Endodermal cell (in vitro differentiated cells): ENCODE measurements around the gene FCRLA. TPM values are rescaled to one million over a fixed set of nuclear protein-coding genes. Genes with fewer than 3 reads are reported as not detected.

Experiments used
- DNase-seq: peaks from one replicate; pipeline ENCODE4 v3.0.0-alpha.2; 2017
- H3K27ac ChIP-seq: 2 replicates; pipeline ENCODE4 v1.5.1; 2013; ENCODE audit warnings: mild to moderate bottlenecking, low read depth, low read length, moderate library complexity
- H3K27me3 ChIP-seq: 2 replicates; pipeline ENCODE4 v1.6.1; 2013; ENCODE audit warnings: mild to moderate bottlenecking, low read length, moderate library complexity; ENCODE audit not compliant: insufficient read depth, control insufficient read depth, poor library complexity, severe bottlenecking
- H3K36me3 ChIP-seq: 2 replicates; pipeline ENCODE4 v1.7.0; 2013; ENCODE audit warnings: mild to moderate bottlenecking, low read length, moderate library complexity; ENCODE audit not compliant: control insufficient read depth, insufficient read depth
- H3K4me1 ChIP-seq: one replicate; pipeline ENCODE4 v1.7.0; 2013; ENCODE audit warnings: low read length; ENCODE audit not compliant: control insufficient read depth, insufficient read depth
- H3K4me3 ChIP-seq: 2 replicates; pipeline ENCODE4 v1.5.1; 2013; ENCODE audit warnings: mild to moderate bottlenecking, low read length, moderate library complexity
- H3K9ac ChIP-seq: 2 replicates; pipeline ENCODE4 v1.6.1; 2013; ENCODE audit warnings: mild to moderate bottlenecking, low read length, moderate library complexity; ENCODE audit not compliant: poor library complexity, severe bottlenecking; ENCODE audit errors: extremely low read depth
- H3K9me3 ChIP-seq: 2 replicates; pipeline ENCODE4 v1.6.1; 2013; ENCODE audit warnings: mild to moderate bottlenecking, low read length, moderate library complexity; ENCODE audit not compliant: control insufficient read depth
- H3K27ac Mint-ChIP-seq: 2 replicates; pipeline ENCODE4 v1.8.0; 2020; ENCODE audit warnings: mixed read lengths
- H3K27me3 Mint-ChIP-seq: 2 replicates; pipeline ENCODE4 v1.8.0; 2021; ENCODE audit warnings: mild to moderate bottlenecking, mixed read lengths; ENCODE audit not compliant: insufficient read depth
- H3K36me3 Mint-ChIP-seq: 2 replicates; pipeline ENCODE4 v1.8.0; 2020; ENCODE audit warnings: low read depth, mixed read lengths
- H3K4me1 Mint-ChIP-seq: 2 replicates; pipeline ENCODE4 v1.8.0; 2020; ENCODE audit warnings: mixed read lengths
- H3K4me3 Mint-ChIP-seq: 2 replicates; pipeline ENCODE4 v1.8.0; 2020; ENCODE audit warnings: mild to moderate bottlenecking, moderate library complexity, mixed read lengths
- H3K9me3 Mint-ChIP-seq: 2 replicates; pipeline ENCODE4 v1.8.0; 2020; ENCODE audit warnings: mild to moderate bottlenecking, mixed read lengths
- WGBS, 2 experiments: methylation state at CpG; one replicate each; pipeline versions ENCODE4 v1.1.5 to v1.1.7; 2013; ENCODE audit warnings: missing lambda C conversion rate in 2 of 2, mixed read lengths in 1 of 2; ENCODE audit not compliant: insufficient coverage in 1 of 2, insufficient read length in 1 of 2; 5-methylcytosine and 5-hydroxymethylcytosine counted together
- total RNA-seq, 2 donors: library from RNA; stranded (reverse); fragmentation: NEBNext Ultra II Directional in 1 of 2; extraction: Animal tissue kit (Norgen Biotek cat#: 25700) in 1 of 2; gene quantifications; 2 replicates in 1 of 2; 3 replicates in 1 of 2; pipeline ENCODE4 v1.2.1, GENCODE V29; 2021
- TF ChIP-seq, protein P1 (sequence below): fragments of 200-600 bp; sonication (generic); conservative IDR thresholded peaks from 2 replicates; pipeline ENCODE4 v1.5.0; 2021; ENCODE audit warnings: antibody characterized with exemption, mild to moderate bottlenecking

Gene FCRLA
- total RNA-seq, 2 donors from 2014 or later: not detected

DNA sequence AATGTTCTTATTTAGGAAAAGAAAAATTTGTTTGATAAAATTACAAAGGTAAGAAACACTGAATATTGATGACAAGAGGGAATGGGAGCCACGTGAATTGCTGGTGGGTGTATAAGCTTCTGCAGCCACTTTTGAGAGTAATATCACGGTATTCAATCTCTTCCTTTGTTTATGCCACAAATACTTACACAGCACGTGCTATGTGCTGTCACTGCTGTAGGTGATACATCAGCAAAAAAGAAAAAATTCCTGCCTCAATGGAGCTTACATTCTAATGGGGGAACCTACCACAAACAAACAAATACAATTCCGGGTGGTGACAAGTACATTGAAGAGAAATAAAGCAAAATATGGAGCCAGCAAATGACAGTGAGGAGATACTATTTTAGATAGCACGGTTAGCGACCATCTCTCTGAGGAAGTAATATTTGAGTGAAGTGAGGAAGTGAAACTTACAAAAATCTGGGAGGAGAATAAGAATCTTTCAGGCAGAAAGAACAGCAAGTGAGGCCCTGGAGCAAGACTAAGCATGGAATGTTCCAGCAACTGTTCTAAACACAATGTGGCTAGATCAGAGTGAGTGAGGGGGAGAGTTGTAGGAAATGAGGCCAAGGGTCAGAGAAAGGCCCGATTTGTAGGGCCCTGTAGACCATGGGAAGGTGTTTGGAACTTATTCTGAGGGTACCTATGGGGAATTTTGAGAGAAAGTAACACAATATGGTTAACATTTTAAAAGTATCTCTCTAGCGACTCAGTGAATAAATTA is 11.7 kb downstream of the FCRLA start:
- no peak for DNase-seq
- Histone ChIP-seq H3K36me3 (no peaks in the 10 kb centered on the region), H3K4me1 (no peaks in the 10 kb centered on the region), H3K9me3 (no peaks in the 10 kb centered on the region), H3K27me3 (peaks cover 63% of the 10 kb centered on the region), H3K9ac (no peak overlapping the region), H3K4me3 (no peak overlapping the region), H3K27ac (no peak overlapping the region)
- TF ChIP-seq, protein P1, sequence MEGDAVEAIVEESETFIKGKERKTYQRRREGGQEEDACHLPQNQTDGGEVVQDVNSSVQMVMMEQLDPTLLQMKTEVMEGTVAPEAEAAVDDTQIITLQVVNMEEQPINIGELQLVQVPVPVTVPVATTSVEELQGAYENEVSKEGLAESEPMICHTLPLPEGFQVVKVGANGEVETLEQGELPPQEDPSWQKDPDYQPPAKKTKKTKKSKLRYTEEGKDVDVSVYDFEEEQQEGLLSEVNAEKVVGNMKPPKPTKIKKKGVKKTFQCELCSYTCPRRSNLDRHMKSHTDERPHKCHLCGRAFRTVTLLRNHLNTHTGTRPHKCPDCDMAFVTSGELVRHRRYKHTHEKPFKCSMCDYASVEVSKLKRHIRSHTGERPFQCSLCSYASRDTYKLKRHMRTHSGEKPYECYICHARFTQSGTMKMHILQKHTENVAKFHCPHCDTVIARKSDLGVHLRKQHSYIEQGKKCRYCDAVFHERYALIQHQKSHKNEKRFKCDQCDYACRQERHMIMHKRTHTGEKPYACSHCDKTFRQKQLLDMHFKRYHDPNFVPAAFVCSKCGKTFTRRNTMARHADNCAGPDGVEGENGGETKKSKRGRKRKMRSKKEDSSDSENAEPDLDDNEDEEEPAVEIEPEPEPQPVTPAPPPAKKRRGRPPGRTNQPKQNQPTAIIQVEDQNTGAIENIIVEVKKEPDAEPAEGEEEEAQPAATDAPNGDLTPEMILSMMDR: no peak
- Mint-ChIP-seq H3K27ac (no peak overlapping the region), H3K27me3 (peaks cover 58% of the 10 kb centered on the region), H3K9me3 (no peaks in the 10 kb centered on the region), H3K36me3 (no peaks in the 10 kb centered on the region), H3K4me3 (no peak overlapping the region), H3K4me1 (no peaks in the 10 kb centered on the region)
- WGBS, 2 experiments: 93 to 100% methylated on average over 3 to 8 of the region's 8 CpGs

DNA sequence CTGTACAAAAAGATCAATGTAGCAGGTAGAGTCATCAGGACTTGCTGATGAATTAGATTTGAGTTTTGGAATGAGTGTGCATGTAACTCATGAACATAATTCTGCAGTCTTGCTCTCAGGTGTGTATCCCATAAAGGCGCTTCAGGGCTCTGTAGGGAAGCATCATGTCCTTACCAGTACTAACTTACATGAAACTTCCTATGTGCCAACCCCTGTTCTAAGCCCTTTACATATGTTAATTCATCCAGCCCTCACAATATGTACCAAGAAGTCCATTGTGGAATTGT is 12.2 kb downstream of the FCRLA start:
- H3K36me3 ChIP-seq: no peaks in the 10 kb centered on the region
- no peak overlapping the region for H3K4me3 Mint-ChIP-seq
- H3K27me3 ChIP-seq: peaks cover 65% of the 10 kb centered on the region
- WGBS, 2 experiments: 90 to 100% methylated on average over 1 of the region's 1 CpG
- no peaks in the 10 kb centered on the region for H3K9me3 Mint-ChIP-seq
- no peaks in the 10 kb centered on the region for H3K4me1 ChIP-seq
- H3K9ac ChIP-seq: no peak overlapping the region
- no peak overlapping the region for H3K27ac ChIP-seq
- no peaks in the 10 kb centered on the region for H3K36me3 Mint-ChIP-seq
- H3K27ac Mint-ChIP-seq: no peak overlapping the region
- no peaks in the 10 kb centered on the region for H3K4me1 Mint-ChIP-seq
- TF ChIP-seq, protein P1: no peak
- no peak overlapping the region for H3K4me3 ChIP-seq
- no peaks in the 10 kb centered on the region for H3K9me3 ChIP-seq
- DNase-seq: no peak
- H3K27me3 Mint-ChIP-seq: peaks cover 63% of the 10 kb centered on the region

DNA sequence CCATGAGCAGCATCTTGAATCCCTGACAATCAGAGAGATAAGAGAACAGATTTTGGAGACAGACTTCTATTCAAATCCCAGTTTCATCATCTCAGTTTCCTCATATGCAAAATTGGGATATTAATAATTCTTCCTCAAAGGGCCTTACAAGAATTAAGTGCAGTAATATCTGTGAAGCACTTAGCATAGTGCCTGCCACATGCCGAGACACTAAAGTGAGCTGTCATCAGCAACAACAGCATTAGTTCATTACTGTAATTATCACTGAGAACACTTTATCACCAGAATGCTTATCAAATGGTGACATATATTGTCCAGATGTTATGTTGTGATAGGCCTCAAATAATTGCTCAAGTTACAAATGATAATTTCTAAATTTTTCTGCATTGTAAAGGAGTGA is 13.4 kb downstream of the FCRLA start:
- H3K36me3 ChIP-seq: no peaks in the 10 kb centered on the region
- peaks cover under 1% of the 10 kb centered on the region for H3K4me1 Mint-ChIP-seq
- H3K4me3 Mint-ChIP-seq: no peak overlapping the region
- no peaks in the 10 kb centered on the region for H3K9me3 Mint-ChIP-seq
- H3K4me3 ChIP-seq: no peak overlapping the region
- H3K4me1 ChIP-seq: no peaks in the 10 kb centered on the region
- H3K27ac ChIP-seq: no peak overlapping the region
- H3K27me3 Mint-ChIP-seq: peaks cover 73% of the 10 kb centered on the region
- TF ChIP-seq, protein P1: no peak
- no peak for DNase-seq
- H3K27ac Mint-ChIP-seq: no peak overlapping the region
- no peaks in the 10 kb centered on the region for H3K9me3 ChIP-seq
- no peak overlapping the region for H3K9ac ChIP-seq
- H3K27me3 ChIP-seq: peaks cover 74% of the 10 kb centered on the region
- no peaks in the 10 kb centered on the region for H3K36me3 Mint-ChIP-seq
- WGBS, 2 experiments: 80 to 95% methylated on average over 1 of the region's 1 CpG
